GM18526 (cell line): ENCODE measurements around the gene MFSD12.
A peak's percentile ranks its signal among the peaks of the same experiment; 100 is the strongest.

Experiments
- POLR2A ChIP-seq: IDR thresholded peaks from 3 replicates; pipeline ENCODE4 v1.6.1; 2011; ENCODE audit not compliant: insufficient read length; ENCODE audit errors: extremely low read depth

MFSD12 gene

GRCh38 chr19:3500429-3501101, 56.8 kb downstream of the MFSD12 start, which contains the start of gene DOHH:
Gene DOHH (minus strand): TSS chr19:3500674. CDS start chr19:3496814, 3,860 bp downstream.
- TF ChIP-seq POLR2A: peak; percentile 87

- TF ChIP-seq POLR2A: no peak
Measured at GRCh38 chr19:3499738-3500428, 57.5 kb downstream of the MFSD12 start.

GRCh38 chr19:3497757-3498520, 59.4 kb downstream of the MFSD12 start:
- TF ChIP-seq POLR2A: no peak

GRCh38 chr19:3496392-3497273, 60.8 kb downstream of the MFSD12 start:
- TF ChIP-seq POLR2A: no peak

GRCh38 chr19:3494559-3494958, 62.8 kb downstream of the MFSD12 start:
- no peak for TF ChIP-seq POLR2A
